Measurements from ENCODE around the gene LRRFIP2. TPM values are rescaled to one million over a fixed set of nuclear protein-coding genes. Genes with fewer than 3 reads are reported as not detected.

The LRRFIP2 gene
- total RNA-seq, 2 donors from 2014 or later: 32.6 to 34.6 TPM

- TF ChIP-seq, protein P1, sequence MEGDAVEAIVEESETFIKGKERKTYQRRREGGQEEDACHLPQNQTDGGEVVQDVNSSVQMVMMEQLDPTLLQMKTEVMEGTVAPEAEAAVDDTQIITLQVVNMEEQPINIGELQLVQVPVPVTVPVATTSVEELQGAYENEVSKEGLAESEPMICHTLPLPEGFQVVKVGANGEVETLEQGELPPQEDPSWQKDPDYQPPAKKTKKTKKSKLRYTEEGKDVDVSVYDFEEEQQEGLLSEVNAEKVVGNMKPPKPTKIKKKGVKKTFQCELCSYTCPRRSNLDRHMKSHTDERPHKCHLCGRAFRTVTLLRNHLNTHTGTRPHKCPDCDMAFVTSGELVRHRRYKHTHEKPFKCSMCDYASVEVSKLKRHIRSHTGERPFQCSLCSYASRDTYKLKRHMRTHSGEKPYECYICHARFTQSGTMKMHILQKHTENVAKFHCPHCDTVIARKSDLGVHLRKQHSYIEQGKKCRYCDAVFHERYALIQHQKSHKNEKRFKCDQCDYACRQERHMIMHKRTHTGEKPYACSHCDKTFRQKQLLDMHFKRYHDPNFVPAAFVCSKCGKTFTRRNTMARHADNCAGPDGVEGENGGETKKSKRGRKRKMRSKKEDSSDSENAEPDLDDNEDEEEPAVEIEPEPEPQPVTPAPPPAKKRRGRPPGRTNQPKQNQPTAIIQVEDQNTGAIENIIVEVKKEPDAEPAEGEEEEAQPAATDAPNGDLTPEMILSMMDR (conservative IDR thresholded peaks at IDR 0.05): no peak
- Histone ChIP-seq H3K4me1 (ENCODE audit: control insufficient read depth, insufficient read depth, low read length) (no peaks in the 10 kb centered on the region), H3K27me3 (ENCODE audit: control insufficient read depth, insufficient read depth, low read length, poor library complexity, severe bottlenecking) (no peaks in the 10 kb centered on the region), H3K27ac (ENCODE audit: low read depth, low read length) (no peak overlapping the region), H3K4me3 (ENCODE audit: low read length) (no peak overlapping the region), H3K36me3 (ENCODE audit: control insufficient read depth, insufficient read depth, low read length) (peaks cover 88% of the 10 kb centered on the region), H3K9me3 (ENCODE audit: control insufficient read depth, low read length) (peaks cover 11% of the 10 kb centered on the region), H3K9ac (ENCODE audit: extremely low read depth, low read length, poor library complexity, severe bottlenecking) (no peak overlapping the region)
- H3K36me3 Mint-ChIP-seq (ENCODE audit: low read depth): peaks cover 81% of the 10 kb centered on the region
- 96 to 100% methylated on average over 5 of the region's 5 CpGs for WGBS, 2 experiments (ENCODE audit: insufficient coverage in 1 of 2, insufficient read length in 1 of 2)
- no peak overlapping the region for H3K27ac Mint-ChIP-seq
- H3K27me3 Mint-ChIP-seq (ENCODE audit: insufficient read depth): no peaks in the 10 kb centered on the region
- peaks cover 6% of the 10 kb centered on the region for H3K4me1 Mint-ChIP-seq
- peaks cover 17% of the 10 kb centered on the region for H3K9me3 Mint-ChIP-seq
- no peak overlapping the region for H3K4me3 Mint-ChIP-seq
- no peak for DNase-seq
Observed at GRCh38 chr3:37026851-37027250, 147.5 kb downstream of the LRRFIP2 start.

GRCh38 chr3:37025561-37026335, 148.6 kb downstream of the LRRFIP2 start:
- no peak overlapping the region for H3K4me3 ChIP-seq (ENCODE audit: low read length)

GRCh38 chr3:37024820-37025405, 149.5 kb downstream of the LRRFIP2 start:
- Histone ChIP-seq H3K36me3 (ENCODE audit: control insufficient read depth, insufficient read depth, low read length) (peaks cover 90% of the 10 kb centered on the region), H3K27ac (ENCODE audit: low read depth, low read length) (no peak overlapping the region), H3K9ac (ENCODE audit: extremely low read depth, low read length, poor library complexity, severe bottlenecking) (no peak overlapping the region), H3K4me3 (ENCODE audit: low read length) (no peak overlapping the region), H3K4me1 (ENCODE audit: control insufficient read depth, insufficient read depth, low read length) (no peaks in the 10 kb centered on the region), H3K27me3 (ENCODE audit: control insufficient read depth, insufficient read depth, low read length, poor library complexity, severe bottlenecking) (no peaks in the 10 kb centered on the region), H3K9me3 (ENCODE audit: control insufficient read depth, low read length) (peaks cover 11% of the 10 kb centered on the region)
- peaks cover 17% of the 10 kb centered on the region for H3K9me3 Mint-ChIP-seq
- DNase-seq: no peak
- no peak overlapping the region for H3K4me3 Mint-ChIP-seq
- H3K4me1 Mint-ChIP-seq: peaks cover 6% of the 10 kb centered on the region
- H3K36me3 Mint-ChIP-seq (ENCODE audit: low read depth): peaks cover 92% of the 10 kb centered on the region
- TF ChIP-seq, protein P1 (conservative IDR thresholded peaks at IDR 0.05): no peak
- H3K27me3 Mint-ChIP-seq (ENCODE audit: insufficient read depth): no peaks in the 10 kb centered on the region
- no peak overlapping the region for H3K27ac Mint-ChIP-seq
- 97 to 100% methylated on average over 1 to 2 of the region's 3 CpGs for WGBS, 2 experiments (ENCODE audit: insufficient coverage in 1 of 2, insufficient read length in 1 of 2)

More at GRCh38 chr3:37025561-37026335, 148.6 kb downstream of the LRRFIP2 start:
- no peak for DNase-seq
- H3K4me1 ChIP-seq (ENCODE audit: control insufficient read depth, insufficient read depth, low read length): no peaks in the 10 kb centered on the region
- peaks cover 88% of the 10 kb centered on the region for H3K36me3 ChIP-seq (ENCODE audit: control insufficient read depth, insufficient read depth, low read length)
- H3K27ac Mint-ChIP-seq: no peak overlapping the region
- TF ChIP-seq, protein P1 (conservative IDR thresholded peaks at IDR 0.05): no peak
- no peak overlapping the region for H3K9ac ChIP-seq (ENCODE audit: extremely low read depth, low read length, poor library complexity, severe bottlenecking)
- H3K27me3 Mint-ChIP-seq (ENCODE audit: insufficient read depth): no peaks in the 10 kb centered on the region
- peaks cover 17% of the 10 kb centered on the region for H3K9me3 Mint-ChIP-seq
- H3K36me3 Mint-ChIP-seq (ENCODE audit: low read depth): peaks cover 86% of the 10 kb centered on the region
- H3K9me3 ChIP-seq (ENCODE audit: control insufficient read depth, low read length): peaks cover 11% of the 10 kb centered on the region
- 93 to 100% methylated on average over 2 to 3 of the region's 3 CpGs for WGBS, 2 experiments (ENCODE audit: insufficient coverage in 1 of 2, insufficient read length in 1 of 2)
- no peaks in the 10 kb centered on the region for H3K27me3 ChIP-seq (ENCODE audit: control insufficient read depth, insufficient read depth, low read length, poor library complexity, severe bottlenecking)
- peaks cover 6% of the 10 kb centered on the region for H3K4me1 Mint-ChIP-seq
- no peak overlapping the region for H3K27ac ChIP-seq (ENCODE audit: low read depth, low read length)
- no peak overlapping the region for H3K4me3 Mint-ChIP-seq

Data from endodermal cell (in vitro differentiated cells).